ENCODE results near the gene TENT5C. TPM values are rescaled to one million over a fixed set of nuclear protein-coding genes. Genes with fewer than 3 reads are reported as not detected.

Gene TENT5C
- total and polyA plus RNA-seq, 9 of the 15 experiments (the other 6 are each of a cell fraction or from before 2014, with no cell fraction given), result 1.8 to 7.7 (median 4.0) TPM

GRCh38 chr1:117659550-117660270, 53.9 kb downstream of the TENT5C start (continued):
- peak; percentile 56; the same call in 1 of the 2 replicates for TF ChIP-seq MGA (IDR thresholded peaks at IDR 0.05)
- peak; percentile 75 for TF ChIP-seq EHMT2 (IDR thresholded peaks at IDR 0.05)
- TF ChIP-seq PHF20 (IDR thresholded peaks at IDR 0.05; ENCODE audit: partially characterized antibody), result no peak
- no peak for TF ChIP-seq GTF2F1 (IDR thresholded peaks at IDR 0.05; ENCODE audit: low read depth, low read length)
- peak; percentile 87 for TF ChIP-seq ZNF316 (IDR thresholded peaks at IDR 0.05)
- TF ChIP-seq PHF21A (IDR thresholded peaks at IDR 0.05; ENCODE audit: borderline replicate concordance, low read depth), result peak; percentile 45; the same call in 1 of the 2 replicates
- TF ChIP-seq MED1 (CRISPR knock-in tag; IDR thresholded peaks at IDR 0.05; ENCODE audit: borderline replicate concordance), result no peak
- no peak for TF ChIP-seq ZSCAN32 (CRISPR knock-in tag; IDR thresholded peaks at IDR 0.05)
- no peak for TF ChIP-seq MCM2 (IDR thresholded peaks at IDR 0.05; ENCODE audit: low read depth)
- TF ChIP-seq ZNF146 (CRISPR knock-in tag; IDR thresholded peaks at IDR 0.05; ENCODE audit: unreplicated experiment), result no peak
- no peak for TF ChIP-seq SNIP1 (IDR thresholded peaks at IDR 0.05; ENCODE audit: low read depth)
- no peak for TF ChIP-seq BRD4 (IDR thresholded peaks at IDR 0.05)
- TF ChIP-seq SMARCC2 (IDR thresholded peaks at IDR 0.05; ENCODE audit: low read depth), result peak; percentile 69; the same call in 1 of the 2 replicates
- TF ChIP-seq E2F1 (CRISPR knock-in tag; IDR thresholded peaks at IDR 0.05), result no peak
- TF ChIP-seq ZNF512 (tag; IDR thresholded peaks at IDR 0.05), result no peak

All from K562 (cell line).